Ishikawa (cell line): ENCODE results near the gene CAST.

ENCODE experiments used
- CEBPB ChIP-seq: IDR thresholded peaks from 2 replicates; pipeline ENCODE4 v1.6.1; 2012
- CREB1 ChIP-seq: IDR thresholded peaks from 2 replicates; pipeline ENCODE4 v1.6.1; 2012; ENCODE audit warnings: low read depth
- EGR1 ChIP-seq: IDR thresholded peaks from 2 replicates; pipeline ENCODE4 v1.6.1; 2012
- EP300 ChIP-seq: IDR thresholded peaks from 2 replicates; pipeline ENCODE4 v1.6.1; 2012; ENCODE audit warnings: borderline replicate concordance
- FOXM1 ChIP-seq: IDR thresholded peaks from 2 replicates; pipeline ENCODE4 v1.6.1; 2012; ENCODE audit warnings: low read depth, borderline replicate concordance
- NFIC ChIP-seq: IDR thresholded peaks from 2 replicates; pipeline ENCODE4 v1.6.1; 2012
- RAD21 ChIP-seq: IDR thresholded peaks from 2 replicates; pipeline ENCODE4 v1.6.1; 2012; ENCODE audit warnings: low read depth
- TAF1 ChIP-seq: IDR thresholded peaks from 2 replicates; pipeline ENCODE4 v1.6.1; 2012; ENCODE audit warnings: low read depth, mild to moderate bottlenecking
- TCF12 ChIP-seq: IDR thresholded peaks from 2 replicates; pipeline ENCODE4 v1.6.1; 2012; ENCODE audit warnings: low read depth
- TEAD4 ChIP-seq: IDR thresholded peaks from 2 replicates; pipeline ENCODE4 v1.6.1; 2012
- YY1 ChIP-seq: IDR thresholded peaks from 2 replicates; pipeline ENCODE4 v1.6.1; 2012; ENCODE audit warnings: low read depth
- ZBTB7A ChIP-seq: IDR thresholded peaks from 2 replicates; pipeline ENCODE4 v1.6.1; 2012; ENCODE audit warnings: low read depth
- TF ChIP-seq, protein P1 (sequence below): IDR thresholded peaks from 2 replicates; pipeline ENCODE4 v1.6.1; 2012; ENCODE audit warnings: low read depth, mild to moderate bottlenecking
- TF ChIP-seq, protein P2 (sequence below): IDR thresholded peaks from 2 replicates; pipeline ENCODE4 v1.6.1; 2012
- TF ChIP-seq, protein P3 (sequence below): IDR thresholded peaks from 2 replicates; pipeline ENCODE4 v1.6.1; 2012

Gene CAST

DNA sequence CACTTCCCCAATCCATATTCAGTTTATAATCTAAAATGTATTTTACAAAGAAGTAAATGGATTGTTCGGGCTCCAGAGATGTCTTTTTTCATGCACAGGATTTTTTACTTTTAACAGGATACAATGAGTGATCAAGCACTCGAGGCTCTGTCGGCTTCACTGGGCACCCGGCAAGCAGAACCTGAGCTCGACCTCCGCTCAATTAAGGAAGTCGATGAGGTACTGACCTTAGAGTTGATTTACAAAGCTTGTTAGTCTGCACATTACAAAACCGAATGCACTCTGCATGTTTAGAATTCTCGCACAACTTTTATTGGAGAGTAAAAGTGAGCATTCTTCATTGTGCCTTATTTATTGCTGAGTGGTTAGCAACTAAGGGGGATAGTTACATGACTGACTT is 80.4 kb downstream of the CAST start:
- TF ChIP-seq ZBTB7A, result no peak
- no peak for TF ChIP-seq CEBPB

DNA sequence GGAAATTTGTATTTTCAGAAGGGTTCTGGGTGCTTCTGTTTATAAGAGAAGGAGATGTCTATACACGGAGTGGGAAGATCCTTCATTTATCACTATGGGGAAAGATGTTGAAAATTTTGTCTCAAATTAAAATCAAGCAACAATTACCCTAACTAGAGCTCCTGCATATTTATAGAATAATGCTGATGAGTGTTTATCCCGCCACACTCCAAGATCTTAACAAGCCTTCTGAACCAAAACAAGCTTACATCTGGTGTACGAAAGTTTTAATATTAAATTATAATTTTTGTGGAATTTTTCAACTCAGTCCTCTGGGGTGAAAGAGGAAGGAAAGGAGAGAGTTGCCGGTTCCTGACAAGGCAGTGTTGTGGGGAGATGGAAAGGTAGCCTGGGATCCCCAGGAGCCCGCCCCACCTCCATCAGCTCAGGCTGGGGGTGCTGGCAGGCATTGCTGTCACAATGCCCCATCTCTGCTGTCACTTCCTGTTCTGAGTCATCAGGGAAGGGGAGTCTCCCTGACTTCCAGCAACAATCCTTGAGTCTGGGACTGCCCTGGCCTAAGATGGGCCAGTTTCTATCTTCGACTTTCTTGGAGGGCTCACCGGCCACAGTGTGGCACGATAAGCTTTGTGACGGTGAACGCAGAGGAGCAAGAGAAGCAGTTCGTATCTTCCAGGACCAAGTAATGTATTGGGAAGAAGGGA is 81.0 kb downstream of the CAST start:
- TF ChIP-seq YY1, result no peak
- no peak for TF ChIP-seq CREB1
- TF ChIP-seq TCF12, result no peak
- no peak for TF ChIP-seq FOXM1
- TF ChIP-seq TEAD4, result no peak
- TF ChIP-seq RAD21, result no peak
- TF ChIP-seq CEBPB, result no peak
- TF ChIP-seq, protein P1, sequence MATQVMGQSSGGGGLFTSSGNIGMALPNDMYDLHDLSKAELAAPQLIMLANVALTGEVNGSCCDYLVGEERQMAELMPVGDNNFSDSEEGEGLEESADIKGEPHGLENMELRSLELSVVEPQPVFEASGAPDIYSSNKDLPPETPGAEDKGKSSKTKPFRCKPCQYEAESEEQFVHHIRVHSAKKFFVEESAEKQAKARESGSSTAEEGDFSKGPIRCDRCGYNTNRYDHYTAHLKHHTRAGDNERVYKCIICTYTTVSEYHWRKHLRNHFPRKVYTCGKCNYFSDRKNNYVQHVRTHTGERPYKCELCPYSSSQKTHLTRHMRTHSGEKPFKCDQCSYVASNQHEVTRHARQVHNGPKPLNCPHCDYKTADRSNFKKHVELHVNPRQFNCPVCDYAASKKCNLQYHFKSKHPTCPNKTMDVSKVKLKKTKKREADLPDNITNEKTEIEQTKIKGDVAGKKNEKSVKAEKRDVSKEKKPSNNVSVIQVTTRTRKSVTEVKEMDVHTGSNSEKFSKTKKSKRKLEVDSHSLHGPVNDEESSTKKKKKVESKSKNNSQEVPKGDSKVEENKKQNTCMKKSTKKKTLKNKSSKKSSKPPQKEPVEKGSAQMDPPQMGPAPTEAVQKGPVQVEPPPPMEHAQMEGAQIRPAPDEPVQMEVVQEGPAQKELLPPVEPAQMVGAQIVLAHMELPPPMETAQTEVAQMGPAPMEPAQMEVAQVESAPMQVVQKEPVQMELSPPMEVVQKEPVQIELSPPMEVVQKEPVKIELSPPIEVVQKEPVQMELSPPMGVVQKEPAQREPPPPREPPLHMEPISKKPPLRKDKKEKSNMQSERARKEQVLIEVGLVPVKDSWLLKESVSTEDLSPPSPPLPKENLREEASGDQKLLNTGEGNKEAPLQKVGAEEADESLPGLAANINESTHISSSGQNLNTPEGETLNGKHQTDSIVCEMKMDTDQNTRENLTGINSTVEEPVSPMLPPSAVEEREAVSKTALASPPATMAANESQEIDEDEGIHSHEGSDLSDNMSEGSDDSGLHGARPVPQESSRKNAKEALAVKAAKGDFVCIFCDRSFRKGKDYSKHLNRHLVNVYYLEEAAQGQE, result no peak
- no peak for TF ChIP-seq TAF1
- no peak for TF ChIP-seq EGR1
- TF ChIP-seq, protein P2, sequence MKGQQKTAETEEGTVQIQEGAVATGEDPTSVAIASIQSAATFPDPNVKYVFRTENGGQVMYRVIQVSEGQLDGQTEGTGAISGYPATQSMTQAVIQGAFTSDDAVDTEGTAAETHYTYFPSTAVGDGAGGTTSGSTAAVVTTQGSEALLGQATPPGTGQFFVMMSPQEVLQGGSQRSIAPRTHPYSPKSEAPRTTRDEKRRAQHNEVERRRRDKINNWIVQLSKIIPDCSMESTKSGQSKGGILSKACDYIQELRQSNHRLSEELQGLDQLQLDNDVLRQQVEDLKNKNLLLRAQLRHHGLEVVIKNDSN, result no peak
- TF ChIP-seq ZBTB7A, result no peak
- TF ChIP-seq EP300, result no peak
- TF ChIP-seq, protein P3, sequence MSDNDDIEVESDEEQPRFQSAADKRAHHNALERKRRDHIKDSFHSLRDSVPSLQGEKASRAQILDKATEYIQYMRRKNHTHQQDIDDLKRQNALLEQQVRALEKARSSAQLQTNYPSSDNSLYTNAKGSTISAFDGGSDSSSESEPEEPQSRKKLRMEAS, result no peak
- TF ChIP-seq NFIC, result no peak

DNA sequence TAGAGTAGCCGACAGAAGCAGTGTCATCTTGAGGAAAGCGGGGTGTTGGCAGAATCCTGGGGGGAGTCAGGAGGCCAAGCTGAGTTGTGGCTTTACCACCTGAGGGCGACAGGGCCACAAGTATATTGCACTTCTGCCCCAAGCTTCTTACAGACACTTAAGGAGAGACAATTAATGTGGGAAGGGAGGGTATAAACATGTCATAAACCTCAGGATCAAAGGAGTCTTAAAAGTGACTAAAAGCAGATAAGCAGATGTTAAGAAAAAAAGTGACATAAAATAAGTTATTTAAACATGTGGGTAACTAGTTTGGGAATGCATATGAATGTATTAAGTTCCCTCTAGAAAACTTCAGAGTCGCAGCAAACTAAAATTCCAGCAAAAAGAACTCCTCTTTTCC is 81.6 kb downstream of the CAST start:
- TF ChIP-seq CEBPB (no peak), YY1 (no peak), TAF1 (no peak), EP300 (no peak), FOXM1 (no peak), ZBTB7A (no peak), EGR1 (no peak), CREB1 (no peak), TEAD4 (no peak), NFIC (no peak)
- TF ChIP-seq, protein P3, result no peak
- TF ChIP-seq, protein P2, result no peak
- TF ChIP-seq, protein P1, result no peak

DNA sequence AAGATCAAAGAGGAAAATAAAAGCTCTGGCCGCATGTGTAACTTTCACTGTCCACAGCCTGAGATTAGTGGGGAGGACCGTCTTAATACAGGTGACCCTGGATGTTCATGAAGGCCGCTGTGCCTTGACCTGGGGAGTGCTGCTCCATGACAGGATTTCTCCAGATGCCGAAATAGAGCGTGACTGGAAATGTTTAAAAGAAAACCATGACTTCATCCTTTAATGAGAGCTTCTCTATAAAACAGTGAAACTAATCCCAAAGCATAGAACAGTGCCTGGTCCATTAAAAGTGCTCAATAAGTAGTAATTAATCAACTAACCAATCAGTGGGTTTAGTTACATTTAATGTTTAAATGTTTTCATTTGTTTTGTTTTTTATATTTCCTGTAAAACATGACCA is 82.8 kb downstream of the CAST start:
- TF ChIP-seq TCF12, result no peak
- TF ChIP-seq EP300, result no peak
- TF ChIP-seq TEAD4, result no peak
- TF ChIP-seq, protein P2, result no peak

DNA sequence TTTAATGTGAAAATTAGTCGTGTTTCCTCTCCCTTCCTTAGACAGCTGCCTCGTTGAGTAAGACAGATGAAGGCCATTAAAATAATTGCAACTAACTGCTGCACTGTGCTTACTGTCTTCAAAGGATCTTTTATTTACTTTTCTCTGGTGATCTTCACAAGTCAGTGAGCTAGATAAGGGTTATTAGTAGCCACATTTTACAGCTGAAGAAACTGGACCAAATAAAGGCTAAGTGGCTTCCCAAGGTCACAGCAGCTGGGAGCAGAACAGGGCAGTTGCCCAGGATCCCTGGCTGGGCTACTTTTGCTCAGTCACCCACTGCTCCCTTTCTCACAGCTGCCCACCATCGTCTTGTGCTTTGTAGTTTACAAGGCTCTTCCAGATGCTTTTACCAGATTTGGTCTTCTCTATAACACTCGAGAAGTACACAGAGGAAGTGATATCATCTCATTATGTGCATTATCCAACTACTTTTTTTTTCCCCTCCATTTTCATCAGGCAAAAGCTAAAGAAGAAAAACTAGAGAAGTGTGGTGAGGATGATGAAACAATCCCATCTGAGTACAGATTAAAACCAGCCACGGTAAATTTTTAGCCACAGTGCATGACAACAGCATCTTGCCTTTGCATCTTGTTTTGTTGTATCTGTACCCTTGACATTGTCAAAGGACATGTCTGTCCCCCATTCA is 83.8 kb downstream of the CAST start:
- TF ChIP-seq FOXM1, result no peak
- no peak for TF ChIP-seq TAF1
- no peak for TF ChIP-seq EP300
- TF ChIP-seq, protein P2, result no peak
- TF ChIP-seq CEBPB, result no peak
- TF ChIP-seq, protein P1, result no peak
